GM12878 (cell line): ENCODE measurements around the gene DISP2. TPM values are rescaled to one million over a fixed set of nuclear protein-coding genes. Genes with fewer than 3 reads are reported as not detected.

Experiments
- ATAC-seq: fragments of 200-7000 bp; cut with Tn5 transposase; 3 replicates; pipeline ENCODE4 v1.9.1; 2020; ENCODE audit warnings: mild to moderate bottlenecking, moderate library complexity
- BruUV-seq: library from RNA; stranded (reverse); fragments of 400-500 nt; replicated peaks from 2 replicates; lab custom pipeline; 2021; lab: Mats Ljungman, UMichigan
- CTCF ChIA-PET: fragments of 300-600 bp; sonication (Branson Sonifier 250); formaldehyde crosslinking; extraction: SDS; loops from one replicate; lab custom pipeline; 2021; ENCODE audit warnings: inconsistent platforms; lab: Yijun Ruan, JAX
- POLR2A ChIA-PET: fragments of 350-600 bp; formaldehyde crosslinking; extraction: SDS; loops from one replicate; lab custom pipeline; 2021; ENCODE audit warnings: inconsistent platforms; lab: Charles Lee
- RAD21 ChIA-PET: fragments of 300-600 bp; sonication (Branson Sonifier 250); formaldehyde crosslinking; loops from one replicate; lab custom pipeline; 2023; ENCODE audit warnings: antibody characterized with exemption; ENCODE audit not compliant: unreplicated experiment; lab: Charles Lee
- SMC1A ChIA-PET: fragments of 300-600 bp; sonication (Branson Sonifier 250); formaldehyde crosslinking; loops from one replicate; lab custom pipeline; 2023; ENCODE audit not compliant: unreplicated experiment, uncharacterized antibody; lab: Charles Lee
- DNase-seq: peaks from one replicate; pipeline ENCODE4 v3.0.0-alpha.2; 2011; ENCODE audit warnings: low read depth, low spot score
- FAIRE-seq: peaks from 3 replicates; lab custom pipeline; 2011; peaks lifted over from hg19 to GRCh38; lab: Jason Lieb, UNC
- H2AFZ ChIP-seq: 2 replicates; pipeline ENCODE4 v1.6.0; 2011; ENCODE audit warnings: low read depth, low read length, control low read depth; ENCODE audit not compliant: control insufficient read depth
- H3K27ac ChIP-seq: 2 replicates; pipeline ENCODE4 v1.5.1; 2011; ENCODE audit warnings: control low read depth; ENCODE audit not compliant: control insufficient read depth, insufficient read depth
- H3K27me3 ChIP-seq, 2 experiments: replicated peaks in 1 of 2; 2 replicates each; pipeline versions ENCODE4 v1.6.0 to v1.6.1; 2011; ENCODE audit warnings: low read length in 1 of 2; ENCODE audit not compliant: control insufficient read depth in 2 of 2, insufficient read depth in 2 of 2
- H3K36me3 ChIP-seq, 2 experiments: 2 replicates each; pipeline ENCODE4 v1.5.1; 2011; ENCODE audit warnings: low read length in 1 of 2; ENCODE audit not compliant: control insufficient read depth in 2 of 2, insufficient read depth in 2 of 2
- H3K4me1 ChIP-seq: 2 replicates; pipeline ENCODE4 v1.6.1; 2011; ENCODE audit warnings: mild to moderate bottlenecking, low read length, moderate library complexity, mixed read lengths; ENCODE audit not compliant: control insufficient read depth, insufficient read depth
- H3K4me2 ChIP-seq: 2 replicates; pipeline ENCODE4 v1.6.0; 2011; ENCODE audit warnings: control low read depth; ENCODE audit not compliant: control insufficient read depth, insufficient read depth
- H3K4me3 ChIP-seq: fragments of 200-600 bp; sonication (generic); 2 replicates; pipeline ENCODE4 v1.5.1; 2016
- H3K79me2 ChIP-seq: 2 replicates; pipeline ENCODE4 v1.6.0; 2011; ENCODE audit warnings: low read length; ENCODE audit not compliant: control insufficient read depth, insufficient read depth
- H3K9ac ChIP-seq: 2 replicates; pipeline ENCODE4 v1.8.0; 2011; ENCODE audit warnings: low read length, control low read depth, mixed read lengths; ENCODE audit not compliant: control insufficient read depth, insufficient read depth
- H3K9me3 ChIP-seq: replicated peaks from 3 replicates; pipeline ENCODE4 v1.5.1; 2011; ENCODE audit warnings: mild to moderate bottlenecking, low read length; ENCODE audit not compliant: control insufficient read depth, insufficient read depth
- H4K20me1 ChIP-seq: 2 replicates; pipeline ENCODE4 v1.6.0; 2011; ENCODE audit not compliant: control insufficient read depth, insufficient read depth
- BACH1 ChIP-seq: fragments of 450-650 bp; IDR thresholded peaks from 2 replicates; pipeline ENCODE4 v1.6.1; 2017; ENCODE audit warnings: mild to moderate bottlenecking, borderline replicate concordance
- CHD2 ChIP-seq: IDR thresholded peaks from 2 replicates; pipeline ENCODE4 v1.6.1; 2011; ENCODE audit warnings: low read depth, low read length, improper control_type of control experiment, borderline replicate concordance
- ELK1 ChIP-seq: IDR thresholded peaks from 2 replicates; pipeline ENCODE4 v1.6.1; 2012; ENCODE audit warnings: low read depth, low read length, improper control_type of control experiment
- IRF5 ChIP-seq: fragments of 450-650 bp; IDR thresholded peaks from 2 replicates; pipeline ENCODE4 v1.6.1; 2017; ENCODE audit warnings: borderline replicate concordance
- JUND ChIP-seq: IDR thresholded peaks from 2 replicates; pipeline ENCODE4 v1.6.1; 2012; ENCODE audit warnings: low read depth, mild to moderate bottlenecking, low read length, improper control_type of control experiment, moderate library complexity
- KAT2A ChIP-seq: conservative IDR thresholded peaks from 2 replicates; pipeline ENCODE4 v1.6.1; 2011; ENCODE audit warnings: low read depth, low read length; ENCODE audit not compliant: control insufficient read depth
- KLF5 ChIP-seq: fragments of 450-650 bp; IDR thresholded peaks from 2 replicates; pipeline ENCODE4 v1.6.1; 2014; ENCODE audit warnings: mild to moderate bottlenecking; ENCODE audit not compliant: partially characterized antibody
- MEF2B ChIP-seq: fragments of 450-650 bp; IDR thresholded peaks from 2 replicates; pipeline ENCODE4 v1.6.1; 2018; ENCODE audit warnings: mild to moderate bottlenecking, moderate library complexity; ENCODE audit not compliant: partially characterized antibody, poor library complexity, severe bottlenecking
- MTA3 ChIP-seq: IDR thresholded peaks from 2 replicates; pipeline ENCODE4 v1.6.1; 2012; ENCODE audit warnings: low read length, inconsistent platforms, borderline replicate concordance
- MYB ChIP-seq: fragments of 150-350 bp; IDR thresholded peaks from 2 replicates; pipeline ENCODE4 v1.6.1; 2014; ENCODE audit warnings: mild to moderate bottlenecking, low read depth, low read length, borderline replicate concordance
- NR2F1 ChIP-seq: fragments of 450-650 bp; conservative IDR thresholded peaks from 2 replicates; pipeline ENCODE4 v1.6.1; 2017; ENCODE audit warnings: mild to moderate bottlenecking
- NRF1 ChIP-seq: conservative IDR thresholded peaks from 2 replicates; pipeline ENCODE4 v1.6.1; 2011; ENCODE audit warnings: mild to moderate bottlenecking, low read depth, low read length, improper control_type of control experiment
- POLR2AphosphoS2 ChIP-seq: IDR thresholded peaks from 2 replicates; pipeline ENCODE4 v1.6.1; 2011; ENCODE audit warnings: low read depth, mild to moderate bottlenecking, low read length, improper control_type of control experiment, moderate library complexity
- RAD21 ChIP-seq: IDR thresholded peaks from 2 replicates; pipeline ENCODE4 v1.6.1; 2011; ENCODE audit warnings: mild to moderate bottlenecking, low read depth, low read length, moderate library complexity; ENCODE audit not compliant: insufficient read depth
- RAD51 ChIP-seq: fragments of 450-650 bp; IDR thresholded peaks from 2 replicates; pipeline ENCODE4 v1.6.1; 2016; ENCODE audit warnings: moderate library complexity, mild to moderate bottlenecking, inconsistent platforms
- RB1 ChIP-seq: fragments of 450-650 bp; formaldehyde crosslinking; IDR thresholded peaks from 2 replicates; pipeline ENCODE4 v1.6.1; 2017; ENCODE audit warnings: mild to moderate bottlenecking, borderline replicate concordance
- TCF12 ChIP-seq: IDR thresholded peaks from 2 replicates; pipeline ENCODE4 v1.6.1; 2011; ENCODE audit warnings: low read depth, mild to moderate bottlenecking, low read length
- ZSCAN29 ChIP-seq: fragments of 450-650 bp; IDR thresholded peaks from 2 replicates; pipeline ENCODE4 v1.6.1; 2017; ENCODE audit warnings: mild to moderate bottlenecking, moderate library complexity
- WGBS: methylation state at CpG from one replicate; pipeline ENCODE4 v1.1.6; 2016; ENCODE audit warnings: low lambda C conversion rate; ENCODE audit not compliant: insufficient replicate concordance, insufficient coverage; ENCODE audit errors: missing lambda C conversion rate; 5-methylcytosine and 5-hydroxymethylcytosine counted together
- in situ Hi-C: fragments of 300-500 bp; cut with MboI; formaldehyde crosslinking; loops from 9 replicates; pipeline ENCODE4 v1.14.3; 2018; ENCODE audit warnings: mixed read lengths
- intact Hi-C: fragments of 100-400 bp; cut with micrococcal nuclease; formaldehyde crosslinking; loops from one replicate; pipeline ENCODE4 v1.14.2; 2022; ENCODE audit not compliant: unreplicated experiment
- polyA plus RNA-seq, 11 experiments: library from polyadenylated mRNA; depleted of rRNA in 4 of 11; unstranded in 6 of 11; stranded (reverse) in 5 of 11; fragments of >200 nt; fragmentation: Nextera tagmentation in 4 of 11; fragmentation: Illumina TruSeq in 1 of 11; extraction: Ambion mirVana in 4 of 11; extraction: Trizol in 1 of 11; gene quantifications; 1 replicate in 1 of 11; 2 replicates in 10 of 11; pipeline versions ENCODE4 v1.2.1 to v1.2.3, GENCODE V29; 2011 to 2016; ENCODE audit warnings: inconsistent platforms in 2 of 11, missing spikeins in 2 of 11, low read depth in 1 of 11
- total RNA-seq, 4 experiments: library from RNA; depleted of rRNA in 3 of 4; stranded (reverse); fragments of >200 nt in 3 of 4; fragmentation: Illumina TruSeq in 1 of 4; extraction: Trizol in 1 of 4; gene quantifications; 2 replicates each; pipeline versions ENCODE4 v1.2.1 to v1.2.3, GENCODE V29; 2013 to 2021

The DISP2 gene
- total and polyA plus RNA-seq, 10 of the 15 experiments (the other 5 are each of a cell fraction or from before 2014, with no cell fraction given): under 0.01 to 0.20 (median 0.12) TPM; not detected in 7

GRCh38 chr15:40416056-40416455 is 58.0 kb downstream of the DISP2 start:
- H3K27ac ChIP-seq: no peak overlapping the region
- intact Hi-C loops: no loop called here
- no peaks in the 10 kb centered on the region for H3K4me1 ChIP-seq
- DNase-seq (no peak), ATAC-seq (no peak), FAIRE-seq (no peak)
- no peak overlapping the region for H3K9ac ChIP-seq
- in situ Hi-C loops: no loop called here
- WGBS: 96% methylated on average over 14 of the region's 14 CpGs
- no peaks in the 10 kb centered on the region for H4K20me1 ChIP-seq
- no peaks in the 10 kb centered on the region for H3K79me2 ChIP-seq
- ChIA-PET CTCF (interaction anchor here (1.7 to 3.2 kb wide), 3 partner anchors 10 to 77 kb away, joined by 5 to 10 read pairs (median 5); partner anchors contain the start of gene IVD), RAD21 (no interaction called here), POLR2A (interaction anchor here (0.5 to 0.6 kb wide), 2 partner anchors 19 to 24 kb away, joined by 3 to 4 read pairs; no protein-coding TSS in a partner anchor), SMC1A (no interaction called here)
- H3K36me3 ChIP-seq: peaks cover 23 to 27% of the 10 kb centered on the region in 2 experiments
- H3K27me3 ChIP-seq: no peaks in the 10 kb centered on the region
- H3K4me3 ChIP-seq: no peak overlapping the region
- BruUV-seq: no TSS peak
- no peak overlapping the region for H3K4me2 ChIP-seq
- TF ChIP-seq JUND (no peak), BACH1 (no peak), ZSCAN29 (no peak), KLF5 (no peak), NR2F1 (no peak), NRF1 (no peak), MYB (no peak)
- no peaks in the 10 kb centered on the region for H3K9me3 ChIP-seq
- no peak overlapping the region for H2AFZ ChIP-seq

GRCh38 chr15:40418126-40418525 is 60.1 kb downstream of the DISP2 start:
- Histone ChIP-seq H3K9me3 (no peaks in the 10 kb centered on the region), H3K27ac (no peak overlapping the region), H2AFZ (no peak overlapping the region), H3K79me2 (no peaks in the 10 kb centered on the region), H3K36me3 (peaks cover 13 to 14% of the 10 kb centered on the region in 2 experiments; a peak in 3 of 4 replicates), H3K27me3 (no peaks in the 10 kb centered on the region), H3K9ac (no peak overlapping the region), H3K4me2 (no peak overlapping the region), H3K4me1 (no peaks in the 10 kb centered on the region), H3K4me3 (no peak overlapping the region), H4K20me1 (no peaks in the 10 kb centered on the region)
- BruUV-seq: no TSS peak
- WGBS: over 99% methylated on average over 10 of the region's 10 CpGs
- ATAC-seq (no peak), DNase-seq (no peak), FAIRE-seq (no peak)
- in situ Hi-C loops: no loop called here
- POLR2A ChIA-PET: no interaction called here
- intact Hi-C loops: no loop called here
- CTCF ChIA-PET: interaction anchor here (0.8 to 3.2 kb wide), 6 partner anchors 20 to 93 kb away, joined by 3 to 10 read pairs (median 4); no protein-coding TSS in a partner anchor
- SMC1A ChIA-PET: no interaction called here
- RAD21 ChIA-PET: no interaction called here
- TF ChIP-seq CHD2 (no peak), KAT2A (no peak), RB1 (no peak), POLR2AphosphoS2 (no peak), ELK1 (no peak), MEF2B (no peak), TCF12 (no peak), IRF5 (no peak), RAD51 (no peak), RAD21 (no peak), MTA3 (no peak)
